H1 (cell line): ENCODE results near the gene CSTF2T. TPM values are rescaled to one million over a fixed set of nuclear protein-coding genes. Genes with fewer than 3 reads are reported as not detected.
A peak's percentile ranks its signal among the peaks of the same experiment; 100 is the strongest.

Experiments used
- CTCF ChIA-PET: fragments of 300-600 bp; sonication (Branson Sonifier 250); formaldehyde crosslinking; loops from one replicate; lab custom pipeline; 2021; ENCODE audit not compliant: partially characterized antibody; lab: Charles Lee
- POLR2A ChIA-PET: fragments of 300-600 bp; sonication (Branson Sonifier 250); formaldehyde crosslinking; loops from one replicate; lab custom pipeline; 2021; ENCODE audit warnings: inconsistent platforms; ENCODE audit not compliant: partially characterized antibody; lab: Charles Lee
- DNase-seq, 2 experiments: peaks; one replicate each; pipeline versions ENCODE4 v3.0.0 to v3.0.0-alpha.2; 2010 to 2022; ENCODE audit warnings: low spot score in 2 of 2, low read depth in 1 of 2, mixed read lengths in 1 of 2
- FAIRE-seq: peaks from 2 replicates; lab custom pipeline; 2011; peaks lifted over from hg19 to GRCh38; lab: Jason Lieb, UNC
- H2AFZ ChIP-seq: 2 replicates; pipeline ENCODE4 v1.8.1; 2012; ENCODE audit warnings: low read length, inconsistent platforms
- H2AK5ac ChIP-seq: 2 replicates; pipeline ENCODE4 v1.6.1; 2013; ENCODE audit warnings: low read depth, low read length
- H2BK120ac ChIP-seq: replicated peaks from 2 replicates; pipeline ENCODE3; 2013; ENCODE audit warnings: low read depth, low read length, inconsistent platforms
- H2BK12ac ChIP-seq: 2 replicates; pipeline ENCODE4 v1.6.1; 2013; ENCODE audit warnings: low read depth, low read length
- H2BK15ac ChIP-seq: 2 replicates; pipeline ENCODE4 v1.6.1; 2013; ENCODE audit warnings: low read length
- H2BK20ac ChIP-seq: 2 replicates; pipeline ENCODE4 v1.6.1; 2013; ENCODE audit warnings: low read length
- H2BK5ac ChIP-seq: 2 replicates; pipeline ENCODE4 v1.6.1; 2013; ENCODE audit warnings: low read depth, low read length
- H3K14ac ChIP-seq: 2 replicates; pipeline ENCODE4 v1.6.1; 2013; ENCODE audit warnings: inconsistent platforms; ENCODE audit not compliant: insufficient read length
- H3K18ac ChIP-seq: 2 replicates; pipeline ENCODE4 v1.6.1; 2013; ENCODE audit warnings: low read length; ENCODE audit errors: extremely low read depth
- H3K23ac ChIP-seq: 2 replicates; pipeline ENCODE4 v1.6.1; 2013; ENCODE audit warnings: inconsistent platforms; ENCODE audit not compliant: insufficient read length
- H3K23me2 ChIP-seq: 2 replicates; pipeline ENCODE4 v1.6.1; 2013; ENCODE audit warnings: low read depth, low read length
- H3K27ac ChIP-seq: 2 replicates; pipeline ENCODE4 v1.6.1; 2011; ENCODE audit warnings: low read depth, low read length, inconsistent platforms
- H3K27me3 ChIP-seq, 4 experiments: replicated peaks in 1 of 4; 1 replicate in 1 of 4; 2 replicates in 3 of 4; pipeline versions ENCODE4 v1.6.1 to v1.8.1; 2011 to 2013; ENCODE audit warnings: low read length in 3 of 4, mild to moderate bottlenecking in 3 of 4, inconsistent platforms in 2 of 4, mixed read lengths in 2 of 4, moderate library complexity in 1 of 4; ENCODE audit not compliant: control insufficient read depth in 3 of 4, insufficient read depth in 3 of 4; ENCODE audit errors: extremely low read depth in 1 of 4
- H3K36me3 ChIP-seq, 4 experiments: 2 replicates each; pipeline versions ENCODE4 v1.6.1 to v1.8.1; 2011 to 2013; ENCODE audit warnings: mild to moderate bottlenecking in 4 of 4, low read length in 3 of 4, moderate library complexity in 2 of 4, control low read depth in 1 of 4, inconsistent platforms in 1 of 4; ENCODE audit not compliant: insufficient read depth in 4 of 4, control insufficient read depth in 2 of 4
- H3K4ac ChIP-seq: replicated peaks from 2 replicates; pipeline ENCODE3; 2013; ENCODE audit warnings: low read length, low read depth, mixed read lengths, inconsistent platforms; ENCODE audit not compliant: insufficient read length
- H3K4me1 ChIP-seq, 4 experiments: replicated peaks in 1 of 4; 1 replicate in 1 of 4; 2 replicates in 3 of 4; pipeline versions ENCODE4 v1.6.1 to v1.8.1; 2011 to 2013; ENCODE audit warnings: low read length in 3 of 4, inconsistent platforms in 2 of 4, mixed read lengths in 1 of 4; ENCODE audit not compliant: insufficient read depth in 4 of 4, control insufficient read depth in 3 of 4
- H3K4me2 ChIP-seq, 2 experiments: 2 replicates each; pipeline versions ENCODE4 v1.6.1 to v1.8.1; 2011 to 2013; ENCODE audit warnings: low read depth in 2 of 2, low read length in 2 of 2, control low read depth in 1 of 2, inconsistent platforms in 1 of 2, mild to moderate bottlenecking in 1 of 2; ENCODE audit not compliant: insufficient read depth in 1 of 2
- H3K4me3 ChIP-seq, 4 experiments: fragments of 200-600, 300-600 bp in 1 of 4; sonication (generic), shearing (Covaris generic), sonication (Bioruptor Twin) in 1 of 4; 2 replicates each; pipeline versions ENCODE4 v1.5.1 to v1.8.1; 2011 to 2016; ENCODE audit warnings: low read length in 4 of 4, low read depth in 3 of 4, control low read depth in 2 of 4, inconsistent platforms in 2 of 4, mild to moderate bottlenecking in 2 of 4, mixed read lengths in 1 of 4, moderate library complexity in 1 of 4; ENCODE audit not compliant: insufficient read depth in 2 of 4; ENCODE audit errors: extremely low read depth in 1 of 4
- H3K56ac ChIP-seq: replicated peaks from 2 replicates; pipeline ENCODE3; 2013; ENCODE audit warnings: low read depth, mild to moderate bottlenecking, mixed read lengths, low read length, inconsistent platforms; ENCODE audit not compliant: insufficient read length
- H3K79me1 ChIP-seq: 2 replicates; pipeline ENCODE4 v1.6.1; 2013; ENCODE audit warnings: low read depth, low read length, control low read depth
- H3K79me2 ChIP-seq, 2 experiments: 2 replicates each; pipeline versions ENCODE4 v1.6.1 to v1.8.1; 2012 to 2013; ENCODE audit warnings: low read length in 2 of 2, mild to moderate bottlenecking in 2 of 2, inconsistent platforms in 1 of 2; ENCODE audit not compliant: insufficient read depth in 2 of 2, control insufficient read depth in 1 of 2
- H3K9ac ChIP-seq, 4 experiments: replicated peaks in 1 of 4; 1 replicate in 1 of 4; 2 replicates in 3 of 4; pipeline versions ENCODE4 v1.6.1 to v1.8.1; 2011 to 2013; ENCODE audit warnings: low read depth in 3 of 4, low read length in 3 of 4, control low read depth in 2 of 4, mild to moderate bottlenecking in 2 of 4, moderate library complexity in 2 of 4, inconsistent platforms in 1 of 4; ENCODE audit errors: extremely low read depth in 1 of 4
- H3K9me3 ChIP-seq, 2 experiments: 2 replicates each; pipeline versions ENCODE4 v1.6.1 to v1.8.1; 2012 to 2013; ENCODE audit warnings: mild to moderate bottlenecking in 2 of 2, moderate library complexity in 2 of 2, control low read depth in 1 of 2, inconsistent platforms in 1 of 2, low read depth in 1 of 2, low read length in 1 of 2, mixed read lengths in 1 of 2; ENCODE audit not compliant: insufficient read depth in 2 of 2
- H4K20me1 ChIP-seq, 2 experiments: replicated peaks in 1 of 2; 2 replicates each; pipeline versions ENCODE3 to v1.8.1; 2011 to 2013; ENCODE audit warnings: inconsistent platforms in 2 of 2, low read length in 2 of 2, mild to moderate bottlenecking in 1 of 2; ENCODE audit not compliant: insufficient read depth in 2 of 2, control insufficient read depth in 1 of 2
- H4K5ac ChIP-seq: 2 replicates; pipeline ENCODE4 v1.6.1; 2013; ENCODE audit warnings: low read length, low read depth, mixed read lengths, inconsistent platforms; ENCODE audit not compliant: insufficient read length
- H4K8ac ChIP-seq: 2 replicates; pipeline ENCODE4 v1.8.0; 2013; ENCODE audit warnings: mild to moderate bottlenecking, moderate library complexity, low read length, inconsistent platforms; ENCODE audit not compliant: insufficient read depth; ENCODE audit errors: extremely low read depth
- H4K91ac ChIP-seq: replicated peaks from 2 replicates; pipeline ENCODE3; 2013; ENCODE audit warnings: low read length, mixed read lengths, inconsistent platforms; ENCODE audit not compliant: insufficient read length
- CHD1 ChIP-seq: IDR thresholded peaks from 2 replicates; pipeline ENCODE4 v1.6.1; 2012; ENCODE audit warnings: low read depth, low read length, improper control_type of control experiment
- EP300 ChIP-seq, 2 experiments: IDR thresholded peaks; 1 replicate in 1 of 2; 2 replicates in 1 of 2; pipeline ENCODE4 v1.6.1; 2011 to 2012; ENCODE audit warnings: low read depth in 2 of 2, low read length in 2 of 2, mild to moderate bottlenecking in 2 of 2, borderline replicate concordance in 1 of 2, inconsistent platforms in 1 of 2, moderate library complexity in 1 of 2
- EZH2 ChIP-seq: fragments of 200-600 bp; sonication (generic); IDR thresholded peaks from 2 replicates; pipeline ENCODE4 v1.7.1; 2012; ENCODE audit warnings: low read depth, mild to moderate bottlenecking, moderate library complexity, low read length, inconsistent platforms; ENCODE audit not compliant: severe bottlenecking
- POLR2A ChIP-seq, 2 experiments: IDR thresholded peaks; 1 replicate in 1 of 2; 2 replicates in 1 of 2; pipeline ENCODE4 v1.6.1; 2011; ENCODE audit warnings: low read depth in 2 of 2, low read length in 2 of 2, mild to moderate bottlenecking in 2 of 2; ENCODE audit errors: control extremely low read depth in 1 of 2
- SIX5 ChIP-seq: IDR thresholded peaks from 2 replicates; pipeline ENCODE4 v1.6.1; 2011; ENCODE audit warnings: mild to moderate bottlenecking, low read depth, low read length
- WGBS, 2 experiments: shearing (Covaris generic) in 1 of 2; methylation state at CpG; one replicate each; pipeline versions ENCODE4 v1.1.6 to v1.1.7; 2013 to 2015; ENCODE audit warnings: low lambda C conversion rate in 2 of 2, mixed read lengths in 2 of 2, inconsistent platforms in 1 of 2, low coverage in 1 of 2, missing lambda C conversion rate in 1 of 2; ENCODE audit not compliant: insufficient replicate concordance in 2 of 2, insufficient coverage in 1 of 2, insufficient read length in 1 of 2; ENCODE audit errors: extremely low coverage in 1 of 2, missing lambda C conversion rate in 1 of 2; 5-methylcytosine and 5-hydroxymethylcytosine counted together
- long read RNA-seq, 2 experiments: library from RNA in 1 of 2; library from capped mRNA in 1 of 2; stranded (forward); transcript quantifications; one replicate each; pipeline ENCODE4 v2.0.0, GENCODE V29; 2021; ENCODE audit warnings: inconsistent platforms in 1 of 2
- polyA minus RNA-seq, 3 experiments: library from RNA; depleted of rRNA, polyadenylated mRNA; stranded (reverse); fragments of >200 nt; gene quantifications; 1 replicate in 2 of 3; 2 replicates in 1 of 3; pipeline ENCODE4 v1.2.3, GENCODE V29; 2011
- polyA plus RNA-seq, 7 experiments: library from polyadenylated mRNA; depleted of rRNA in 3 of 7; stranded (reverse) in 5 of 7; unstranded in 2 of 7; fragments of >200 nt in 5 of 7; fragments of 200-250 nt in 2 of 7; gene quantifications; 1 replicate in 5 of 7; 2 replicates in 1 of 7; 4 replicates in 1 of 7; pipeline versions ENCODE4 v1.2.1 to v1.2.3, GENCODE V29; 2011 to 2013; ENCODE audit warnings: missing spikeins in 2 of 7, mixed read lengths in 2 of 7
- total RNA-seq: library from RNA; stranded (reverse); fragmentation: NEBNext Ultra II Directional; extraction: Animal tissue kit (Norgen Biotek cat#: 25700); gene quantifications from 2 replicates; pipeline ENCODE4 v1.2.1, GENCODE V29; 2021

CSTF2T gene, protein sequence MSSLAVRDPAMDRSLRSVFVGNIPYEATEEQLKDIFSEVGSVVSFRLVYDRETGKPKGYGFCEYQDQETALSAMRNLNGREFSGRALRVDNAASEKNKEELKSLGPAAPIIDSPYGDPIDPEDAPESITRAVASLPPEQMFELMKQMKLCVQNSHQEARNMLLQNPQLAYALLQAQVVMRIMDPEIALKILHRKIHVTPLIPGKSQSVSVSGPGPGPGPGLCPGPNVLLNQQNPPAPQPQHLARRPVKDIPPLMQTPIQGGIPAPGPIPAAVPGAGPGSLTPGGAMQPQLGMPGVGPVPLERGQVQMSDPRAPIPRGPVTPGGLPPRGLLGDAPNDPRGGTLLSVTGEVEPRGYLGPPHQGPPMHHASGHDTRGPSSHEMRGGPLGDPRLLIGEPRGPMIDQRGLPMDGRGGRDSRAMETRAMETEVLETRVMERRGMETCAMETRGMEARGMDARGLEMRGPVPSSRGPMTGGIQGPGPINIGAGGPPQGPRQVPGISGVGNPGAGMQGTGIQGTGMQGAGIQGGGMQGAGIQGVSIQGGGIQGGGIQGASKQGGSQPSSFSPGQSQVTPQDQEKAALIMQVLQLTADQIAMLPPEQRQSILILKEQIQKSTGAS
- total RNA-seq, result 32.1 and 32.4 TPM in 2 replicates
- 9.4 and 10.0 TPM in 2 replicates for polyA plus RNA-seq (2011; rRNA removed)
- polyA plus RNA-seq (2011; cell fraction: cytosol; rRNA removed), result 13.7 TPM
- 11.8 TPM for polyA plus RNA-seq (2011; cell fraction: nucleus; rRNA removed)
- 21.9 to 26.2 TPM (median 25.0 TPM) in 4 replicates for polyA plus RNA-seq (2012, experiment 1 of 2)
- 4.5 TPM for polyA plus RNA-seq (2012, experiment 2 of 2)
- 17.0 TPM for polyA plus RNA-seq (2013, experiment 1 of 2)
- polyA plus RNA-seq (2013, experiment 2 of 2), result 16.5 TPM
- polyA minus RNA-seq (2011; rRNA and poly(A)+ RNA removed), result 21.5 and 23.7 TPM in 2 replicates
- polyA minus RNA-seq (2011; cell fraction: cytosol; rRNA and poly(A)+ RNA removed), result 8.5 TPM
- polyA minus RNA-seq (2011; cell fraction: nucleus; rRNA and poly(A)+ RNA removed), result 20.4 TPM
- long read RNA-seq, experiment 1, full-length matches to known transcripts, result 41 of 41 reads
- long read RNA-seq, experiment 1, partial matches to known transcripts, result 0 of 41 reads
- long read RNA-seq, experiment 1, other reads (novel, unspliced or antisense), result 0 of 41 reads
- long read RNA-seq, experiment 2, full-length matches to known transcripts, result 13 of 14 reads
- long read RNA-seq, experiment 2, partial matches to known transcripts, result 0 of 14 reads
- long read RNA-seq, experiment 2, other reads (novel, unspliced or antisense), result 1 of 14 reads

DNA sequence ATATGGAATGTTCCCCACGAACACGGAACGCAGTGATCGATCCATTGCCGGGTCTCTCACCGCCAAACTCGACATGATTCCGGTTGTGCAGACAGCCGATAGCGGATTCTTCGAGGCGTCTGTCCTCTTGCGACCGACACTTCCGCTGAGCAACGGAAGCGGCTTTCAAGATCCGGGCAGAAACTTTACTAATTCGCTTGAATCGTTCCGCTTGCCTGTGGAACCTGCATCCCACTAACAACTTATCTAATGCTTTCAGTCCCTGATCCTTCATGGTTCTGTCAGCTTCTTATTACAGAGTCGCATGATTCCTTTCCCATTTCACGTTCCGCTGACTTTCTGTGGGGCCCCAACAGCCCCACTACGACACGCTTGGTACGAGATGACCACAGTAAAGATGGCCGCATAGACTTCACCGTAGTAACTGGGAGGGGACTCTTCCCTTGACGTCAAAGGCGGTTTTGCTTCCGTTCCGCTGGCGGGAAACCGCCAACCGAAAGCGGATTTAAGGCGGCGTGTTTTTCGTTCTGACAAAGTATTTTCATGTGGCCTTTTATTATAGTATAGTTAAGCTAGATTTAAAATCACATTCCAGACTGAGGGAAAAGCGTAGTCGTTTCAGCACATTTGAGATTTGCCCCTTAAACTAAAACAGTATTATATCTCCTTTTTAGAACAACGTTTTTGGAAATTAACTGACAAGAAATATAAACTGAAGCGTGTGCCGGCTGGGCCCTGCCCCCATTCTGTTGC, at the start of gene CSTF2T:
TSS of gene CSTF2T (minus strand) at position 121 of the 753 bp plus-strand sequence. CDS start at position 75, 46 bp downstream.
- Histone ChIP-seq H3K56ac (peak within 1 kb of the TSS; percentile 73), H3K9ac (peak within 1 kb of the TSS; percentile 81 to 99 (median 98)), H3K4me1 (peaks cover 2 to 13% (median 8%) of the 10 kb centered on the region in 4 experiments; a peak in 6 of 7 replicates), H3K4me3 (peak within 1 kb of the TSS; percentile 83 to 97 (median 93)), H3K79me2 (peaks cover 15 to 38% of the 10 kb centered on the region in 2 experiments), H3K36me3 (peaks cover 0 to 13% (median 0%) of the 10 kb centered on the region in 4 experiments; a peak in 1 of 8 replicates), H4K91ac (peak within 1 kb of the TSS; percentile 87), H3K79me1 (peaks cover 10% of the 10 kb centered on the region), H3K4ac (peak within 1 kb of the TSS; percentile 60), H3K27me3 (no peaks in the 10 kb centered on the region), H3K23me2 (peaks cover 5% of the 10 kb centered on the region), H4K8ac (peak within 1 kb of the TSS; percentile 100), H2BK5ac (peak within 1 kb of the TSS; percentile 100), H3K9me3 (no peaks in the 10 kb centered on the region), H2BK20ac (peak within 1 kb of the TSS; percentile 10; the same call in 1 of the 2 replicates), H4K5ac (peak within 1 kb of the TSS; percentile 97), H3K27ac (peak within 1 kb of the TSS; percentile 100), H2BK120ac (peak within 1 kb of the TSS; percentile 34), H2BK15ac (peak within 1 kb of the TSS; percentile 77; the same call in 1 of the 2 replicates), H2AFZ (peak within 1 kb of the TSS; percentile 100), H3K18ac (peak within 1 kb of the TSS; percentile 96), H3K14ac (no peak within 1 kb of the TSS), H3K4me2 (peak within 1 kb of the TSS; percentile 86 to 93), H2BK12ac (peak within 1 kb of the TSS; percentile 96), H3K23ac (no peak within 1 kb of the TSS), H2AK5ac (no peak within 1 kb of the TSS; the same call in 1 of the 2 replicates), H4K20me1 (peaks cover 2% of the 10 kb centered on the region in 2 experiments)
- peak; percentile 96 for FAIRE-seq
- peak; percentile 70 to 87 for DNase-seq
- POLR2A ChIA-PET, result interaction anchor here (0.9 to 1.5 kb wide), 4 partner anchors 10 to 19 kb away, joined by 3 read pairs; no protein-coding TSS in a partner anchor
- WGBS, 2 experiments, result 1% methylated on average over 45 of the region's 45 CpGs; no CpG with 5 or more reads in 1 of the 2 experiments
- CTCF ChIA-PET, result interaction anchor here (0.9 to 1.3 kb wide), 3 partner anchors 14 to 304 kb away, joined by 3 to 4 read pairs (median 3); no protein-coding TSS in a partner anchor
- TF ChIP-seq SIX5 (peak; percentile 66), CHD1 (no peak), POLR2A (IDR thresholded peaks at IDR 0.05; ENCODE audit: control extremely low read depth in 1 of 2, low read depth in 2 of 2, low read length in 2 of 2) (peak; percentile 35 to 82), EP300 (IDR thresholded peaks at IDR 0.05; ENCODE audit: borderline replicate concordance in 1 of 2, low read depth in 2 of 2, low read length in 2 of 2) (peak in 1 of 2 experiments; percentile 6; a peak in 1 of 3 replicates), EZH2 (no peak)
